ENCODE results near the gene GRHL1. TPM values are rescaled to one million over a fixed set of nuclear protein-coding genes. Genes with fewer than 3 reads are reported as not detected.
A peak's percentile ranks its signal among the peaks of the same experiment; 100 is the strongest.

The GRHL1 gene
- total RNA-seq, 1 experiment from 2014 or later: 5.5 TPM

DNA sequence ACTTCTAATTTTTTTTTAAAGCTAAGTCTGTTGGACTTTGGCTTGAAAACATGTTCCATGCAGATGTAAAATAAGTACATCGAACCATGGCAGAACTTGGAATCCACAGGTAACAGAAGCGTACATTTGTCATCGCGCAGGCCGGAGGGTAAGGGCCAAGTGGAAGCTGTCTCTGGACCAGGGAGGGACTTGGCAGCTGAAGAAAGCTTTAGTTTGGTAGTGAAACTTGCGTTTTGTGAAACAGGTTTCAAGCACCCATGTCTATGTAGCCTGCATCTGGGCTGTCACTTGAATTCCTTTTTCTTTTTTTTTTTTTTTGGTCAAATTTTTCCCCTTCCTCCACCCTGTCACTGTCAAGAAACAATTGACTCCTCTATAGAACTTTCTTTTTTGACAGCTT lies 20.4 kb downstream of the GRHL1 start:
- no peak for DNase-seq (ENCODE audit: low spot score)

DNA sequence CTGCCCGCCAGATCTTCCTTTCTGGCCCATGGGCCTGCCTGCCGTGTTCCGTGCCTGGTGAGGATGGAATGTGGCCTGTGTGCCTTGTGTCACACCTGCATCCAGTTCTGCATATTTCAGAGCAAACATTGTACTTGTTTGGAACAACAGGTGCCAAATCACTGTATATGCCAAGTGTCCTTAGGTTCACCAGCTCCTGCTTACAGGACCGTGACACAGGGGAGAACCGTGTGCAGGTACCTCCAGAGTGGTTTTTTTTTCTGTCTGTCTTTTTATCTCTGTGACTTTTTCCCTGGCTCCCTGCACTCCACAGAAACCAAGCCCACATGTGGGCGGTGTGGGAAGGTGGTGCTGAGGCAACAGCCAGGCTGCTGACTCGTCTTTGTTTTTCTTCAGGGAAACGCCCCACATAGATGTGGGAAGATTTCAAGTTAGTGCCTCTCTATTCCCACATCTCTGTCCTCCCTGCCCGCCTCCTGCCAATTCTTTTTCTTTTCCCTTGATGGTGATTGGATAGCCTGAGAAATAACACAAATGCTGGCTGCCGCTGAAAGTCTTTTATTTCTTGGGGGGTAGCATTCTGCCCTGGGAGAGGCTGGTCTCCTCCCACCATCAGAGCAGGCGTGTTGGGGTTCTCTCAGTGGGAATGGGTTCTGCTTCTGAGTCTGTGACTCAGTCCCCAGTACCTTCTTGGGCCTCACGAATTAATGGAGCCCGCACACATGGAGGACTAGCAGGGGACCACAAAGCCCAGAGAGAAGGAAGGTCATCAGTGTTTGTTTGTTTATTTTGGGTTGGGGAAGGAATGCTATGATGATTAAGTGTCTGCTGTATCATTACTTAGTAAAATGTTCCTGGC lies 21.4 kb downstream of the GRHL1 start:
- no peak for DNase-seq (ENCODE audit: low spot score)

DNA sequence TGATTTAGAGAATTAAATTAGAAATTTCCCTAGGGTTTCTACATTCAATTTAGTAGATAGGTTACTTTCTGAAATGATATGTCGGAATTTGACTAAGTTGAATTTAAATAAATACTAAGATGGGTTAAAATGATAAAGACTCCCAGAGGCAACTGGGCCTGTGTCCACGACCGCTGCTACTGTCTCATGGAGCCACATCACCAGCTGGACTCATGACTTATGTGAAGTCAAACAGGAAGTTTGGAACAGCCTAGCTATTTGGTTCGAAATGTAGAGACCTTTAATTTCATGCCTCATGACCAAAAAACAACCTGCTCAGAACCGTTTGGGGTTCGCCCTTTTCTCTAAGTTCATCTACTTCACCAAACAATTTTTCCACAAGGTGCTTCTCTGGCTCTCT lies 22.2 kb downstream of the GRHL1 start:
- no peak for DNase-seq (ENCODE audit: low spot score)

DNA sequence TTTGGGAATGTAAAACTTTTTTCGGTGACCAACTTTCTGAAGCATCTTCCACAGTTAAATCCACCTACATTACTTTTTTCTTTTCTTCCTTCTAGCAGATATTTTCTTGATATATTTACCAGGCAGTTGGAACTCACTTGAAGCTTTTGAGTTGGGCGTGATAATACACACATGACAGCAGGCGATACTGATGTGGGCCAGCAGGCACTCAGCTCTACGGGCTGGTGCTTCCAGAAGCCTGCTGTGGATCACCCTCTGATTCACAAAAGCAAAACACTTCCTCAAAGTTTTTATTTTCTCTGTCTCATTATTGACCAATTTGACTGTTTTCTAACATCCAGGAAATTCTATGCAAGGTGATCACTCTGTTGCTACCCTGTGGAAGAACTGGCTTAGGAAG lies 22.9 kb downstream of the GRHL1 start:
- DNase-seq (ENCODE audit: low spot score): no peak

DNA sequence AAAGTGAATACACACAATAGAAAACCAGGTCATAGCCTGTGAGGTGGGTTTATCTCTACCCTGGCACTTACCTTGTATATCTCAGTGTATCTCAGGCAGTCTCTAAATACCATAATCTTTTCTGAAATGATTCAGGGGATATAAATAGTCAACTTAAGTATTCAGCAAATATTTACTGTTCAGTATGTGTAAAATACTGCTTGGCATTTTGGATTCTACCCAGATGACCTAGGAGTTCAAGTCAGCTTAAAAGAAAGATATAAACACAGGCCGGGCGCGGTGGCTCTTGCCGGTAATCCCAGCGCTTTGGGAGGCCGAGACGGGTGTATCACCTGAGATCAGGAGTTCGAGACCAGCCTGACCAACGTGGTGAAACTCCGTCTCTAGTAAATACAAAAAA lies 23.8 kb downstream of the GRHL1 start:
- no peak for DNase-seq (ENCODE audit: low spot score)

DNA sequence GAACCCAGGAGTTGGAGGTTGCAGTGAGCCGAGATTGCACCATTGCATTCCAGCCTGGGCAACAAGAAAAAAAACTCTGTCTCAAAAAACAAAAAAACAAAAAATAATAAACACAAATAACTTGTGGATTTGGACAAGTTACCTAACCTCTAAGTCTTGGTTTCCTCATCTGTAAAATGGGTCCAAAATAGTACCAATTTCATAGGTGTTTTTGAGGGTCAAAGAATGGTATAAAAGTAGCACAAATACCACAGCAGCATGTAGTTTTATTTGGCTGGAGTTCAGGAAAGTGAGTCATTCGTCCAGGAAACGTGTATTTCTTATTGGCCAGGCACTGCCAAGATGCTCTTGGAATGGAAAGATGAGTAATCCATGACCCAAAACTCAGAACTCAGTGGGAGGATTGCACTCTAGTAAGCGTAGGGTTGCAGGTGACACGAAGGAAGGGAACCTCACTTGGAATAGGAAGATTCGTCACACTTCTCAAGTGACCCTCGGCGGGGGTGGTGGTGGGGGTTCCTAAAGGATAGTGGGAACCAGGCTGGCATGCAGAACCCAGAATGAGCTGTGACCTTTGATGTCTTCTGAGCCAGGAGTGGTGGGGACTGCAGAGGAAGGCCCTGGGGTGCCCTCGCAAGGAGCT lies 24.4 kb downstream of the GRHL1 start:
- DNase-seq (ENCODE audit: low spot score): peak; percentile 58

DNA sequence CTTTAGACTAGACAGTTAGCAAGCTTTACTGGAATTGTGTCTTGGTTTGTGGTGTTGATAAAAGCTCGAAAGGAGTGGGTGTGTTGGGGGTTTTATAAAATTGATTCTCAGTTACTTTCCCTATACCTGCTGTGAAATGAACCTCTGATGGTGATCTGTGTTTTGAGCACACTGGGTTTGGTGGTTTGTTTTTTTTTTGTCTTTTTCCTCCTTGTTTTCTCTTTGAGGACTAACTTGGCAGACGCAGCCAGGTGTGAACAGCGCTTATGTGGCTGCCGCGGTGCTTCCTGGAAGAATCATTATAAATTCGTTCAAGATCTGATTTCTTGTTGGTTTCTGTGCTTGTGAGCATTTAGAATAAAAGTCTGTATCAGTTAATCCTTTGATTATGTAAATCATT lies 28.5 kb downstream of the GRHL1 start:
- no peak for DNase-seq (ENCODE audit: low spot score)

DNA sequence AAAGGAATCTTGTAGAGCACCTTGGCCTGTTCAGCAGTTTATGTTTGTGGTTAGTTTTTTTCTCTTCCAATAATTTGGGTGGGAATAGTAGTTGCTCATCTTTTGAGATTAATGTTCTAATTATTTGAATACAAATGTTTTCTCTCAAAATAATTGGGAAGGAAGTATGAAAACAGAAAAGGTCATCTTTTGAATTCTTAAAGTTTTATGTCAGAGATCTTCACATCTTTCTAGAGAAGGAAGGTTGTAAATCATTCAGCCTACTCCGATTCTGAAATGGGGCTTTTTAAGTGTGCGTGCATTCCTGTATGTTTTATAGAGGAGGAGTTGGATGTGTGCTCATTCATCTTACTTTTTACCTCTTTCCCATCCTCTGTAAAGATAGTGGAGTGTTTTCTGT lies 29.0 kb downstream of the GRHL1 start:
- no peak for DNase-seq (ENCODE audit: low spot score)

DNA sequence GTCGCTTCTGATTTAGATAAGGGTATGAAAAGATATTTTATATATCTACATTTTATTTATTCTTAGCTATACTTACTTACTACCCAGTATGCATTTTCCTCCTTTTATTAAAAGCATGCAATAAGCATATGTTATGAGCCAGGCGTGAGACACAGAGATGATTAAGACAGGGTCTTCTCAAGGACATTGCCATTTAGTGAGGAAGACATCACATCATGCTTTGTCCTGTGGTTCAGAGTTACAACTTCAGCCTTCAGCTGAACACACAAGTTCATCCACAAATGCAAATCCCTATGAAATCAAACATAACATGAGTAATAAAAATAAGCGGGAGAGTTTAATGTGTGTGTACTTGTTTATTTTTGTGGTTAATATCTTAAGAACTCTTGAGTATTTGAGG lies 30.2 kb downstream of the GRHL1 start:
- DNase-seq (ENCODE audit: low spot score): no peak

DNA sequence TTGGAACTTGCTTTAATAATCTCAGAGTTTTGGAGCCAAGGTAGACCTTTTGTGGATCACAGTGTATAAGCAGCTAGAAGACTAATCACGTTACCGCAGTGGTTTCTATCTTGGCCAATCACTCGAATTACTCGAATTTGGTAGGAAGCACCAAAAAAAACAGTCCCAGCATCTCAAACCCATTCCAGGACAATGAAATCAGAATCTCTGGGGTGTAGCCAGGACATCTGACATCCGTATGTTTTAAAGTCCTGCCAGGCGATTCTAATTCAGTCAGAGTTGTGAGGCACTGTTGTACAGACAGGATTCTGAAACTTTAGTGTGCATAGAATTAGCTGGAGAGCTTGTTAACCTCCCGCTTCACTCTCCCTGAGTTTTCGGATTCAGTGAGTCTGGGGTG lies 30.8 kb downstream of the GRHL1 start:
- no peak for DNase-seq (ENCODE audit: low spot score)

DNA sequence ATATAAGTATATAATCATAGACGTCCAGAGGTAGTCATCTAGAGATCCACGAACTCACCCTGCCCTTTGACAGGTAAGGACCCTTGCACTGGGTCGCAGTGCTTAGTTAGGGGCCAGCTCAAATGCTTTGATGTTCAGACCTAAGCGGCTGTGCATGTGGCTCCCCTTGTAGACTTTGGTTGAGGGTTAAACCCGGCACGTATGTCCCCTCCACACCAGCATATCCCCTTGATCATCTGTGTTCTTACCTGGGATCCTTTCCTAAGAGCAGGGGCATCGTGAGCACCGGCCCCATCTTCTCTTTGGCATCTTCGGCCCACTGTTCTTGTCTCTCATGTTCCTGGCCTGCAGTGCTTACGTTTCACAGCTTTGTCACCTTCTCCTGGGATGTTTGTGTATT lies 31.4 kb downstream of the GRHL1 start:
- DNase-seq (ENCODE audit: low spot score): no peak

DNA sequence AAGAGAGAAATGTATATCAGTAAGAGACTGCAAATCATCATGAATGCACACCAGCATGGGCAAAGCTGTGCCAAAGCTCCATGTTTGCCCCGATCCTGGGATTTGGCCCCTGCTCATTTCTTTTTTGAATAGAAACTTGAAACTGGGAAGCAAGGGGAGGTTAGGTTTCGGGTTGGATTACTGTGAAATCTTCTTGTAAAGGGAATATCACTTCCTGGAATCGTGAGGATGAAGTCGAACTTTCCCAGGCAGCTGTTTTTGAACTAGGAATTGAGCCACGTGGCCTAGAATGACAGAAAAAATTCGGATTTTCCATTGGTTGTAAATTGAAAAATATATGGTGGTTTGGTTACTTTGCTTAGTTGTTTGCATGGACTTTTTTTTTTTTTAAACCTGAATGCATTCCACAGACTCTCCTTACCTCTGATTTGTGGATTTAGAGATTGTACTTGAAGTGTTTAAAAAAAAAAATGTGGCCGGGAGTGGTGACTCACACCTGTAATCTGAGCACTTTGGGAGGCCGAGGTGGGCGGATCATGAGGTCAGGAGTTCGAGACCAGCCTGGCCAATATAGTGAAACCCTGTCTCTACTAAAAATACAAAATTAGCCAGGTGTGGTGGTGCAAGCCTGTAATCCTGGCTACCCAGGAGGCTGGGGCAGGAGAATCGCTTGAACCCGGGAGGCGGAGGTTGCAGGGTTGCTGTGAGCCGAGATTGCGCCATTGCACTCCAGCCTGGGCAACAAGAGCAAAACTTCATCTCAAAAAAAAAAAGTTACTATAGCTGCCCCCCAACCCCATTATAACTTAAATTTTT lies 32.1 kb downstream of the GRHL1 start:
- no peak for DNase-seq (ENCODE audit: low spot score)

DNA sequence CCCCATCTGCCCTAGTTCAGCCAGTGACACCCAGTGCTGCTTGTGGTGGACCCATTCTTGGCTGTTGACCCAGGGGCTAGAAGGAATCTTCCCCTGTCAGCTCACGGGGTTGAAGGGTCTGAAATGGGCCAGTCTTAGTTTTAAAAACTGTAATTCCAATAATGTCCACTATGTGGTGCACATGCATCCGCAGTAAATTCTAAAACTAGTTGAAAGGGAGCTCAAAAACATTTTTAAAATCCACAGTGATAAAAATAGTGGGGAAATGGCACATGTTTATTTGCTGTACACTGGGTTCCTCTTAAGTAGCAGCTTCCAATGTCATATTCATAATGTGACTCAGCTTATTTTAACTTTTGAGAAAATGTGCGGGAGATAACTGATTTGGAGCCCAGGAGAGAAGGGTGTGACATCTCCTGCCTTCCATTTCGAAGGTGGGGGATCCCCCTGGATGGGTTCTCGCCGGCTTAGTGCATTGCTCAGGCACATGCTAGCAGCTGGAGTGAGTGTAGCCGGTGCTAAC lies 32.8 kb downstream of the GRHL1 start:
- peak; percentile 64 for DNase-seq (ENCODE audit: low spot score)

DNA sequence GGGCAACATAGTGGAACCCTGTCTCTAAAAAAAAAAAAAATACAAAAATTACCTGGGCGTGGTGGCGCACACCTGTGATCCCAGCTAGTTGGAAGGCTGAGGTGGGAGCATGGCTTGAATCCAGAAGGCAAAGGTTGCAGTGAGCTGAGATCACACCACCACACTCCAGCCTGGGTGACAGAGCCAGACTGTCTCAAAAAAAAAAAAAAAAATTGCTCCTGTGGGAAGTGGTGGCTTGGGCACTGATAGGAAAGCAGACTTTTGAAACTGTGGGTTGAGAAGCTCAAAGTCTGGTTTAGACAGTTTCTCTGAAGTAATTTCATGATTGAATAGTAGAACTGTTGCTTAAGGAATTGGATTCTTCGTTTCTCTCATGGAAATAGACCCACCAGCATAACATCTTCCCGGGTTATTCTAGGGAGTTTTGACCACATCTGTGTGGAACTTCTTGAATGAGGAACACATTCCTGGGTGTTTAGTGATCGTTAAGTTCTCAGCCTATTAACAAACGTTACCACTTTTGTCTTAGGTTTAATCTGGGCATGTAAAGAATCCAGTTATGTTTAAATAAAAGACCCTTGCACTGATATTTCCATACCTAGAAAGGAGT lies 33.5 kb downstream of the GRHL1 start:
- DNase-seq (ENCODE audit: low spot score): no peak

DNA sequence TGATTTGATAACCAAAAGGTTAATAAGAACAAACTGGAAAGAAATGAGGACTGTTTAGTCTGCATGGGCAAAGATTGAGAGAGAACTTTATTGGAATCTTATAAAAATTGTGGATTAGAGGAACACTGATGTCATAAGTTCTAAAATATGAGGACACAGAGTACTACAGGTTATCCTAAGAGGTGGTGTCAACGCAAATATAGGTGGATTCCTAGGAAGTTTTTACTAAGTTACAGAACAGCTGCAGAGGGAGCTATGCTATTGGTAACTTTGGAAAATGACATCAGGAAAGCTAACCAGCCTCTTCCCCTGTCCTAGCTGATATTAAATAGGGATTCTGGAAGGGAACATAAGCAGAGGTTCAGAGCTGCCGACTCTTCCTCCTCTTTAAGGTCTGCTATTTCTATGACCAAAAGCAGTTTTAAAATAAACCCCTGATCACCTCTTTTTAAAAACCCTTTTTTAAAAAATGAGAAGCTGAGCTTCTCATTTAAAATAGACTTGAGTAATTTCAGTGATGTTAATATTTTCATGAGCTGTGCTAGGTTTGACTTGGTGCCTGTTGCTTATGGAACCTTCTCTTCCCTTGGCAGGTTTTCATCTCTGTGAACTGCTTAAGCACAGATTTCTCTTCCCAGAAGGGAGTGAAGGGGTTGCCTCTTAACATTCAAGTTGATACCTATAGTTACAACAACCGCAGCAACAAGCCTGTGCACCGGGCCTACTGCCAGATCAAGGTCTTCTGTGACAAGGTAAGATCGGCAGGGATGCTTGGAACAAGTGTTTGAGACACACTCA lies 34.2 kb downstream of the GRHL1 start:
- no peak for DNase-seq (ENCODE audit: low spot score)

DNA sequence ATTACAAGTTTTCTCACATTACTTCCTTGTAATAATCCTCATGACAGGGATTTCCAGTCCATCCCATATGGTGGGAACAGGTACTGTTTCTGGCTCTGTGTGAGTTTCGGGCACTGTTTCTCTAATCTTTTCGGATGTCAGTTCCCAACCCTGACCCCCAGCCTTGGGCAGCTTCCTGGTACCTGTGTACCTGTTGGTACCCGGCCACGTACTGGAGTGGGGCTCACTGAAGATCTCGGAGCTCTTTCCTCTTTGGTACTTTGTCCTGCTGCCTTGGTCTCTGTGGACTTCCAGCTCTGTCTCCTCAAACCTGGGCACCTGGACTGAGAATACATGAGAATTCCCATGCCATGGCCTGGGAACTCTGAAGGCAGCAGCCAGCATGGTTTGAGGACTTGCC lies 36.8 kb downstream of the GRHL1 start:
- DNase-seq (ENCODE audit: low spot score): no peak

DNA sequence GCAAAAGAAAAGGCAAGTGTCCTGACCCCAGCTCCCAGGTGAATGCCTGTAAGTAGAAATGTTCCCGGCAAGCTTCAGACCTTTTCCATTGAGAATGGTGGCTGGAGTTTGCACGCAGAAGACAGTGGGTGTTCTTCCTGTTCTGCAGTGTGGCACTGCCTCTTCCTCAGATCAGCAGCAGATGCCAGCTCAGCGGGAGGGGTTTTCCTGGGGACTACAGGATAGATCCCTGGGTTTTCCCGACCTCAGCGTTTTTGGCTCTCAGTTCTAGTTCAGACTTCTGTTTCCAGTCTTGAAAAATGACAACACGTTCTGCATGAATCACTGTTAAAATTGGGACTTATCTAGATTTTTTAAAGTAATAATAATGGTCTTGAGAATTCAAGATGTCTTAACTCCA lies 39.2 kb downstream of the GRHL1 start:
- no peak for DNase-seq (ENCODE audit: low spot score)

DNA sequence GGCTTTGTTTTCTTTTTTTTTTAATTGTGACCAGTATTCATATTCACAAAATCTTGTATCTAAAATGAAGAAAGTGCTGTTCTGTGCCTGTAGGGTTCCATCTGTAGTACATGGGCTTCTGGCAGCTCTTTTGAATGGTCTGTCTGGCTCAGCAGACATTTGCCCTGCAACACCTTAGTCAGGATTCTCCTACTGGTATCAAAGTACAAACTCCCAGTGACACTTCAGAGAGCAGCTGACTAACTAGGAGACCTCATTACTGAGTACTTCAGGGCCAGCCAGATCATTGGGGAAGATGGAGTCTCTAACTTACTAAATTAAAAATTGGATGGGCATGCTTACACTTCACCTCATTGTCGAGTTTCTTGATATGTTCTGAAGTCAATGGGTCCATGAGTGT lies 39.7 kb downstream of the GRHL1 start:
- DNase-seq (ENCODE audit: low spot score): no peak

DNA sequence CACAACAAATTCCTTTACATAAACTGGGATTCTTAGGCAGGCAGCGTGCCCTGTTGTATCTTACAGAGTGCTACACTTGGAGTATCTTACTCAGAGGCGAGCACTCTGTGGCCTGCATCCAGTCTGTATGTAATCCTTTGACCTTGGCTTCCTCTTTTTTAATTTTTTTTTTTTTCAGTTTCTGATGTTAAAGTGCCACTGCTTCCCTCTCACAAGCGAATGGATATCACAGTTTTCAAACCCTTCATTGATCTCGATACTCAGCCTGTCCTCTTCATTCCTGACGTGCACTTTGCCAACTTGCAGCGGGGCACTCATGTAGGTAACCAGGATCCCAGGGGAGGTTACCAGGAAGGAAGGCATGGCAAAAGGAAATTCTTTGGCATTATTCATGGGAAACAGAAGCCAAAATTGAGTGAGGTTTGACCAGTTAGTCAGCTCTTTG lies 40.4 kb downstream of the GRHL1 start:
- DNase-seq (ENCODE audit: low spot score): no peak

DNA sequence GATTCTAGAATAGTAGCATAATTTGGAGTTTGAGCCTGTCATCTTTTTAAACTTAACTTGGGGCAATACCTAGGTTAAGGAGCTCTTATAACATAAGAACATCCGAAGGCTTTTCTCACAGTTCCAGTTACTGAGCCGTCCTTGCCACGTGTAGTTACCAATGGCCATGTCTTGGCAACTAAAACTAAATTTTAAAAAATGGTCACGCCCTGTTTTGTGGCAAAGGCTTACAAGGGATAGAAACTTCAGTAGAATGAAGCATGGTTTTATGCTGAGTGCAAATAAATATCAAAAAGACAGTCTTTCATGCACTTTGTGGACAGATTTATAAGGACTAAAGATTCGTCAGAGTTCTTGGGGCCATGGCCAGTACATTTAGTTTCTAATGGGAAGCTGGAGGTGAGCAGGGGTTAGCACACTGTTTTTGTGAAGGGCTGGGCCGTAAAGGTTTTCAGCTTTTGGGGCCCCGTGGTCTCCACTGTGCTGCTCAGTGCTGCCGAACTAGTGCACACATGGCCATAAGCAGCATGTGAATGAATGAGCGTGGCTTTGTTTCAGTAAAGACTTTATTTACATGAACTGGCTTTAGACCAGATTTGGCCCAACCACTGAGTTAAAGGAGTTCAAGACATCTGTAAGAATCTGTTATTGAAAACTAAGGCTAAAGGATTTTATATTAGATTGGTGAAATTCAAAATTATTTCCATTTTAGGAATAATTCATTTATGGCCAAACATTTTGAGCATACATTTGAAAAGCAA lies 41.1 kb downstream of the GRHL1 start:
- no peak for DNase-seq (ENCODE audit: low spot score)
